Measurements from ENCODE around the gene AXIN2.

AXIN2 gene

GRCh38 chr17:65482201-65482600, 79.2 kb downstream of the AXIN2 start:
- H3K4me3 ChIP-seq (replicated peaks; ENCODE audit: low read depth, low read length): no peak overlapping the region
- no peak for DNase-seq (ENCODE audit: extremely low read depth, low read depth)
- no peak for TF ChIP-seq CTCF (IDR thresholded peaks at IDR 0.05; ENCODE audit: low read depth, low read length, missing control alignments)

- H3K4me3 ChIP-seq (replicated peaks; ENCODE audit: low read depth, low read length): no peak overlapping the region
- no peak for TF ChIP-seq CTCF (IDR thresholded peaks at IDR 0.05; ENCODE audit: low read depth, low read length, missing control alignments)
- DNase-seq (ENCODE audit: extremely low read depth, low read depth): no peak
These were observed 82.2 kb downstream of the AXIN2 start for GRCh38 chr17:65479282-65479681.

Data from HFF-Myc (cell line).